Renal cortical epithelial cell (primary cell): ENCODE measurements around the gene TMEM222. TPM values are rescaled to one million over a fixed set of nuclear protein-coding genes. Genes with fewer than 3 reads are reported as not detected.

Experiments used
- DNase-seq: peaks from one replicate; pipeline ENCODE4 v3.0.0-alpha.2; 2011; ENCODE audit warnings: low read depth
- total RNA-seq: library from RNA; depleted of rRNA; stranded (reverse); fragments of >200 nt; gene quantifications from 2 replicates; pipeline ENCODE4 v1.2.3, GENCODE V29; 2014

Gene TMEM222
- total RNA-seq, 1 donor from 2014 or later, result 30.8 TPM

DNA sequence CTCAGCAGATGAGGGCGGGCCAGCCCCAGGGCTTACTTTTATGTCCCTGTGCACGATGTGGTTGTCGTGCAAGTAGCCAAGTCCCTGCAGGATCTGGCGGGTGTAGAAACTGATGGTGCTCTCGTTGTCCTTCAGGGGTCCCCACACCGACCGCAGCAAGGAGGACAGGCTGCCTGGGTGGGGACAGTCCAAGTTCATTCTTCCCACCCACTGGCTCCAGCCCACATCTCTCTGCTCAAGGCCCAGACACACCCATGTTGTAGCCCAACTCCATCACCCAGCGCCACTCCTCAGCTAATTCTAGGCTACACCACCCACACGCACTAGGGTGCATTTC lies 37.8 kb downstream of the TMEM222 start:
- DNase-seq, result no peak

GRCh38 chr1:27360159-27361043 lies 38.4 kb downstream of the TMEM222 start:
- no peak for DNase-seq

GRCh38 chr1:27361044-27361402 lies 39.1 kb downstream of the TMEM222 start:
- no peak for DNase-seq

DNA sequence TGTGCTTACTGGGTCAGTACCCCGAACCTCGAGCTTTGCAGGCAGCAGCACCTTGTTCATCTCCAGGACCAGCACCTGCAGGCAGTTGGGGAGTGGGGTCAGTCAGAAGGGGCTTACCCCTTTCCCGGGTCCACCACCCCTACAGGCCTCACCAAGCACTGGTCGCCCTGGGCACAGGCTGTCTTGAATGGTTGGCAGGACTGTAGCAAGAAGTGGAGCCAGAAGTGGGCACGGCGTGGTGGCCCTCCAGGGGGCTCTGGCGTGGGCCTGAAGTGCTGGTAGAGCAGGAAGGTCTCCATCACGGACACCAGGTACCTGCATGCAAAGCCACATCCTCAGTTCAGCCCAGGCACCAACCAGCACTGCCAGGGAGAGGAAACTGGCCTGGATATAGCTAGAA lies 39.6 kb downstream of the TMEM222 start:
- no peak for DNase-seq

DNA sequence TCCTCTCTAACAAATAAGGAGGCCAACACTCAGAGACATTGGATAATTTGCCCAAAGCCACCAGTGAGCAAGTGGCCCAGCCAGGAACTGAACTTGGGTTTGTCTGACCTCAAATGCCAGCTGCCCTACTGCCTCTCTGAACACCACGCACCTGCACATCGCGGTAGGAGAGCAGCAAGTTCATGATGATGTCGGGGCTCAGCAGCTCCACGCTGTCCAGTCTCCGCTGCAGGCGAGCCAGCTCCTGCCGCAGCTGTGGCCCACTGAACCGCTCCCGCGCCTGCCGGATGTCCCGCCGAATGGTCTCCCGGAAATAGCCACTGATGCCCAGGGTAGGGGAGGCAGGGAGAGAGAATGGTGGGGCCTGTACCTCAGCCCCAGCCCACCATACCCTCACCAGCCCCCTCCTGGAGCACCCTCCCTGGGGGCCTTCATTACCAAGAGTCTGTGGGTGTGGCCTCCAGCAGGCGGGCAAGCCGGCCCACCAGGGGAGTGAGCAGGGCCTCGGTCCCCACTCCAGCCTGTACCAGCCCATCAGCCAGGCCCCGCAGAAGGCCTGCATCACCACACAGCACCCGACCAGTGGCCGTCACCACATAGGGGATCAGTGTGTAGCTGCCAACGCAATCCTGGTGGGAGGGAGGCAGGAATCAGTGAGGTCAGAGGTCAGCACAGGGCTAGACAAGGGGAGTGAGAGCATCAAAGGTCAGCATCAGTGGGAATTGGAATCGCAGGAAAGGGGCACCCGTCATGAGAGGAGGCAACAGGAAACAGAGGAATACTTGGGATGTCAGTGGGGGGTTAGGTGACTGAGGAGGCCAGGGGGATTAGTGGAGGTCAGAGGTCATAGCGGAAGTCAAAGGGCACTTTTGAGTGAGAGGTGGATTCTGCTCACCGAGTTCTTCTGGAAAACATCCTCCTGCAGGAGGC lies 42.1 kb downstream of the TMEM222 start:
- DNase-seq, result no peak

- DNase-seq, result no peak
These were observed 42.9 kb downstream of the TMEM222 start for GRCh38 chr1:27364696-27365371.

DNA sequence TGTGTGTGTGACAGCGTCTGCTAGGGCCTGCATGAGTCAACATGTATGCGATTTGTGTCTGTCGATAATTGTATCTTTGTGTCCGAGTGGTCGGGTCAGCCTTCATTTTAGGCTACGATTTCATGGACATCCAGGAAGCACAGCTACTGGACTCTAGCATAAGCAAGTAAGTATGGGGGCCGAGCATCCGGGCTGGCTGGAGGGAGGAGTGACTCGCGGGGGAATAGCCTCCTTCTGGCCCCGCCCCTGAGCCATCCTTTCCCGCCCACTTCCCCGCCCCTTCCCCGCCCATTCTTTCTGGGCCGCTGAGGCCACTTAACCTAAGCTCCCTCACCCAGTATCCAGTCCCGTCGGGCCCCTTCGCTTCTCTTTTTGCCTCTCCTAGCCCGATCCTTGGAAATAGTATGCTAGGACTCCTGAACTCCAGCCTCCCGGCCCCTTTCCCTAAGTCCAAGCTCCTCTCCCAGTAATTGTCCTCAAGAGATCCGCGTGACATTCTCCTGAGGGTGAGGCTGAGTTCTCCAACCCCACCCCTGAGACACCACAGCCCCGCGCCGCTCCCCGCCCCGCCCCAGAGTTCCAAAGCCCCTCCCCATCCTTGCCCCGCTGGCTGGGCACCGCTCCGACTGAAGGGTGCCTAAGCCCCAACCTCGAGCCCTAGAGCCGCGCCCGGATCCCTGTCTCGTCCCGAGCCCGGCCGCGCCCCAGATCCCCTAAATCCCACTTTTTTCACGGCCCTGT lies 43.6 kb downstream of the TMEM222 start:
- peak; percentile 77 for DNase-seq

GRCh38 chr1:27366113-27366410 lies 44.1 kb downstream of the TMEM222 start:
- peak; percentile 33 for DNase-seq

DNA sequence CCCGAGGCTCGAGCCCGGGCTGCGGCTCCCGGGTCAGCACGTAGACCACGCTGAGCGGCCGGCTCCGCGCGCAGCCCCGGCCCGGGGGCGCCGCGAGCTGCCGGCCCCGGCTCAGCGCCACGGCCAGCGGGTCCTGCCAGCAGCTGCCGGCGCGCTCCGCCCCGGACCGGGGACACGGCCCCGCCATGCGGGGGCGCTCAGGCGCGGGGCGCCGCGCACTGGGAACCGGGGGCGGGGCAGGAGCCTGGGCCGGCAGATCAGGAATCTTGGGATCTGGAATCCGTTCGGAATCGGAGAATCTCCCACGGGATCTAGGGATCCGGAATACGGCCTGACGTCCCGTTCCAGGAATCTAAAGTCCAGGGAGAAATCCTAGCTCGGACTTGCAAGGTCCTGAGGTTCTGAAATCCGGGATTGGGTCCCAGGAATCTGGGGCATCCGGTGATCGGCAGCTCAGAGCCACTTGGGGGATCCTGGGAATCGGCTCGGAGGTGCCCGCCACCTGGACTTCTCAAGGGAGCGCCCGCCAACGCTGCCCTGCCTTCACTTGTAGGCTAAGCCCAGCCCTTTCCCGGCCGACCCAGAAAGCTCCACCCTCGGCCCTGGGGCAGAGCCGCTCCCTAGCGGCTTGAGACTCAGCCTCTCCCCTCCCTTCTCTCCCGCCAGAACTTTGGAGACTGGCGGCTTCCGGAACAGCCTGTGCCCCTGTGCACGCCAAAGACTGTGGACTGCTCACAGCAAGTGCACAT lies 44.6 kb downstream of the TMEM222 start, which contains the start of gene MAP3K6:
Gene MAP3K6, minus strand, starts transcription at position 551 of the 749 bp plus-strand sequence. Its CDS starts 364 bp downstream, at position 187.
- DNase-seq, result peak; percentile 73

GRCh38 chr1:27367160-27367650 lies 45.2 kb downstream of the TMEM222 start:
- no peak for DNase-seq

DNA sequence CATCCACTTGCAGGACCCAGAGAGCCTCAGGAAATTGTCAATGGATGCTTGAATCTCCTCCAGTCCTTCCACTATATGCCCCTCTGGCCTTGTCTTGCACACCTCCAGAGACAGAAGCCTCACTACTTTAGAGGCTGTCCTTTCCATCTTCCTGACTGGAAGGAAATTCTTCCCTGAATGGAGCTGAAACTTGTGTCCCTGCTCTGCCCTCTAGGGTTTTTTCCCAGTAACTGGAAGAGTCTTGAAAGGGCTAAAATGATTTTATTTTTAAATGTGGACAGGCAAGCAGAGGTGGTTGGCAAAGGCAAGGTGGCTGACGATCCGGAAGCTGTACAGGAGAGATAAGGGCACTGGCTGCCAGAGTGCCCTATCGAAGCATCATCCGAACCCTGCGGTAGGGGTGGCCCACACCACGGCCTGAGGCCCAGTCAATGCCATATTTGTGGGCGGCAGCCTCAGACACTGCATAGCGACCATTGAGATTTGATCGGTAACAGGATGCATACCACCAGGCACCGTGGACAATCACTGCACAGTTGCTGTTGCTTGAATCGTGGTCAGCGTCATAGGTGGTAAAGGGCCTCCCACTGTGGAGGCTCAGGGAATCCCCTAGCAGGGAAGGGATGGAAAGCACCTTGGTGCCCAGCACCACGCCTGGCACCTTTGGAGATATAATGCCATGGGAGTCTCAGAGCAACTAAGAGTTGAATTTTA lies 47.1 kb downstream of the TMEM222 start:
- DNase-seq, result peak; percentile 47

- peak; percentile 89 for DNase-seq
These were observed 50.3 kb downstream of the TMEM222 start for GRCh38 chr1:27372022-27372807.

- no peak for DNase-seq
These were observed 51.1 kb downstream of the TMEM222 start for GRCh38 chr1:27372808-27373690.

GRCh38 chr1:27374362-27375086 lies 52.6 kb downstream of the TMEM222 start, which contains the start of gene FCN3:
Gene FCN3 (minus strand): TSS chr1:27374824. CDS start chr1:27374818, 6 bp downstream.
- no peak for DNase-seq

GRCh38 chr1:27377760-27378495 lies 56.0 kb downstream of the TMEM222 start:
- DNase-seq, result no peak

DNA sequence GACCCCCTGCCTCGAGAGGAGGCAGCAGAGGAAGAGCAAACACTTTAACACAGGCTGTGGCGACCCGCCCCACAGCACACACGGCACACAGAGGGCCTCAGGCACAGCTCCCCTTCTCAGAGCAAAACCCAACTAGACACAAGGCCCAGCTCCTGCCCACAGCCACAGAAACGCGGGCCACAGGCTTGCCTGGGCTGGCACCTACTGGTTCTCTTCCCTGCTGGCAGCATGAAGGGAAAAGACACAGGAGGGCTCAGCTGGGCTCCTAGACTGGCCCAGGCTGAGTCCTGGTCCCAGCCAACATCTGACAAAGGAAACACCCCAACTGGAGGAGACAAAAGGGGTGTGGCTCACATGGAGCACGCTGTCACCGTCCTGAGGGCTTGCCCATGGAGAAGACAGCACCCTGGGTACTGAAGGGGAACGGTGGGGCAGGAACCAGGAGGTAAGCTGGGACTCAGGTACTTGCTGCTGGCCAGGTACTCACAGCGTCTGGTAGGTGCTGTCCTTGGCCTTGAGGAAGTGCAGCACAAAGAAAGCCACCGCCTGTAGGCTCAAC lies 57.7 kb downstream of the TMEM222 start:
- no peak for DNase-seq
